CD14-positive monocyte (primary cell): Measurements from ENCODE around the gene SKA2. TPM values are rescaled to one million over a fixed set of nuclear protein-coding genes. Genes with fewer than 3 reads are reported as not detected.

Source experiments
- DNase-seq, 3 donors: peaks; one replicate each; pipeline ENCODE4 v3.0.0-alpha.2; 2011 to 2022
- H2AFZ ChIP-seq: 2 replicates; pipeline ENCODE4 v1.6.0; 2012; ENCODE audit warnings: mild to moderate bottlenecking, low read depth, low read length, inconsistent platforms; ENCODE audit not compliant: insufficient read depth, poor library complexity, severe bottlenecking
- H3K27ac ChIP-seq, 2 donors: 1 replicate in 1 of 2; 2 replicates in 1 of 2; pipeline ENCODE4 v1.5.1; 2012 to 2013; ENCODE audit warnings: low read length in 2 of 2, control low read depth in 1 of 2, inconsistent platforms in 1 of 2, low read depth in 1 of 2, mild to moderate bottlenecking in 1 of 2
- H3K27me3 ChIP-seq, 2 donors: one replicate each; pipeline versions ENCODE4 v1.6.0 to v1.6.1; 2011 to 2013; ENCODE audit warnings: low read length in 2 of 2; ENCODE audit not compliant: control insufficient read depth in 2 of 2, insufficient read depth in 2 of 2
- H3K36me3 ChIP-seq, 2 donors: replicated peaks in 1 of 2; 1 replicate in 1 of 2; 2 replicates in 1 of 2; pipeline versions ENCODE4 v1.5.1 to v1.6.1; 2012 to 2013; ENCODE audit warnings: low read length in 2 of 2, control low read depth in 1 of 2, inconsistent platforms in 1 of 2, mild to moderate bottlenecking in 1 of 2; ENCODE audit not compliant: insufficient read depth in 2 of 2, control insufficient read depth in 1 of 2
- H3K4me1 ChIP-seq, 2 donors: 1 replicate in 1 of 2; 2 replicates in 1 of 2; pipeline versions ENCODE4 v1.5.1 to v1.6.1; 2012 to 2013; ENCODE audit warnings: low read length in 2 of 2, control low read depth in 1 of 2, inconsistent platforms in 1 of 2, mild to moderate bottlenecking in 1 of 2, moderate library complexity in 1 of 2; ENCODE audit not compliant: insufficient read depth in 2 of 2, control insufficient read depth in 1 of 2
- H3K4me2 ChIP-seq: replicated peaks from 2 replicates; pipeline ENCODE3; 2012; ENCODE audit warnings: low read length, moderate library complexity, mild to moderate bottlenecking; ENCODE audit not compliant: poor library complexity, severe bottlenecking; ENCODE audit errors: extremely low read depth
- H3K4me3 ChIP-seq, 3 experiments: fragments of 200-600 bp in 1 of 3; sonication (generic) in 1 of 3; replicated peaks in 1 of 3; 1 replicate in 2 of 3; 2 replicates in 1 of 3; pipeline ENCODE4 v1.5.1; 2011 to 2013; ENCODE audit warnings: low read length in 3 of 3, mild to moderate bottlenecking in 3 of 3, control low read depth in 2 of 3, low read depth in 2 of 3, inconsistent platforms in 1 of 3, moderate library complexity in 1 of 3
- H3K79me2 ChIP-seq: 2 replicates; pipeline ENCODE4 v1.6.0; 2012; ENCODE audit warnings: mild to moderate bottlenecking, control low read depth, inconsistent platforms, low read length, moderate library complexity; ENCODE audit not compliant: insufficient read depth
- H3K9ac ChIP-seq: 2 replicates; pipeline ENCODE4 v1.6.0; 2017; ENCODE audit warnings: low read length, mild to moderate bottlenecking; ENCODE audit not compliant: insufficient read depth, poor library complexity, severe bottlenecking
- H3K9me3 ChIP-seq, 2 donors: replicated peaks in 1 of 2; 1 replicate in 1 of 2; 2 replicates in 1 of 2; pipeline versions ENCODE4 v1.5.1 to v1.6.1; 2012 to 2013; ENCODE audit warnings: low read length in 2 of 2, control low read depth in 1 of 2; ENCODE audit not compliant: control insufficient read depth in 1 of 2, insufficient read depth in 1 of 2
- H4K20me1 ChIP-seq: 2 replicates; pipeline ENCODE4 v1.6.0; 2012; ENCODE audit warnings: mild to moderate bottlenecking, low read length, control low read depth, moderate library complexity; ENCODE audit not compliant: insufficient read depth
- H3K27ac Mint-ChIP-seq, 7 donors: one replicate each; pipeline ENCODE4 v1.8.0; 2020; ENCODE audit warnings: mild to moderate bottlenecking in 7 of 7, mixed read lengths in 7 of 7, moderate library complexity in 6 of 7, inconsistent platforms in 2 of 7
- H3K27me3 Mint-ChIP-seq, 3 donors: one replicate each; pipeline ENCODE4 v1.8.0; 2021 to 2022; ENCODE audit warnings: low read depth in 3 of 3, mild to moderate bottlenecking in 3 of 3, mixed read lengths in 3 of 3, moderate library complexity in 3 of 3, inconsistent platforms in 1 of 3
- H3K36me3 Mint-ChIP-seq, 2 donors: one replicate each; pipeline ENCODE4 v1.8.0; 2020; ENCODE audit warnings: mixed read lengths in 2 of 2, inconsistent platforms in 1 of 2, mild to moderate bottlenecking in 1 of 2
- H3K4me1 Mint-ChIP-seq: one replicate; pipeline ENCODE4 v1.8.0; 2020; ENCODE audit warnings: mild to moderate bottlenecking, mixed read lengths
- H3K4me3 Mint-ChIP-seq, 2 donors: one replicate each; pipeline ENCODE4 v1.8.0; 2020; ENCODE audit warnings: mild to moderate bottlenecking in 2 of 2, mixed read lengths in 2 of 2, moderate library complexity in 1 of 2
- H3K9me3 Mint-ChIP-seq, 7 donors: one replicate each; pipeline ENCODE4 v1.8.0; 2020 to 2022; ENCODE audit warnings: mixed read lengths in 7 of 7, mild to moderate bottlenecking in 6 of 7, moderate library complexity in 6 of 7, inconsistent platforms in 2 of 7
- WGBS: methylation state at CpG from one replicate; pipeline ENCODE4 v1.1.5; 2013; ENCODE audit warnings: missing lambda C conversion rate; ENCODE audit not compliant: insufficient coverage; 5-methylcytosine and 5-hydroxymethylcytosine counted together
- intact Hi-C, 2 donors: fragments of 100-400 bp; cut with micrococcal nuclease; formaldehyde crosslinking; loops; one replicate each; pipeline versions ENCODE4 v1.15.0 to v1.15.1; 2023
- polyA plus RNA-seq, 3 donors: library from polyadenylated mRNA; depleted of rRNA in 1 of 3; unstranded in 2 of 3; stranded (reverse) in 1 of 3; fragments of 300-500 nt in 2 of 3; fragments of >200 nt in 1 of 3; fragmentation: Illumina TruSeq in 2 of 3; gene quantifications; 1 replicate in 2 of 3; 2 replicates in 1 of 3; pipeline ENCODE4 v1.2.3, GENCODE V29; 2012 to 2021
- TF ChIP-seq, protein P1 (sequence below): fragments of 200-600 bp; IDR thresholded peaks from one replicate; pipeline ENCODE4 v1.8.0; 2022; ENCODE audit warnings: antibody characterized with exemption, mild to moderate bottlenecking

The SKA2 gene
- polyA plus RNA-seq, 3 donors, result 3.1 to 20.4 (median 19.2) TPM

DNA sequence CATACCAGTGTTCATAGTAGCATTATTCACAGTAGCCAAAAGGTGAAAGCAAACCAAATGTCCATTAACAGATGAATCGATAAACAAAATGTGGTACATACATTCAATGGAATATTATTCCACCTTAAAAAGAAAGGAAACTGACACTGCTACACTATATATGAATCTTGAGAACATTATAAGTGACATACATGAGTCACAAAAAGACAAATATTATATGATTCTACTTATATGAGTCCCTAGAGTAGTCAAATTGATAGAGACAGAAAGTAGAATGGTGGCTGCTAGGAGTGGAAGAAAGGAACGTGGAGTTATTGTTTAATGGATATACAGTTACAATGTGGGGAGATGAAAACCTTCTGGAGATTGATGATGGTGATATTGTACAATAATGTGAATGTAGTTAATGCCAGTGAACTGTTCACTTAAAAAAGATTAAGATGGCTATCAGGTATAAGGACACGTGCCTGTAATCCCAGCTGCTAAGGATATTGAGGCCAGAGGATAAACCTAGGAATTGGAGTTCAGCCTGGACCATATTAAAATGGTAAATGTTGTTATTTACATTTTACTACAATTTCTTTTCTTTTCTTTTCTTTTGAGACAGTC, 28.1 kb downstream of the SKA2 start:
- Histone ChIP-seq H3K9me3 (no peaks in the 10 kb centered on the region), H3K79me2 (peaks cover 24% of the 10 kb centered on the region), H3K27me3 (no peaks in the 10 kb centered on the region), H3K4me3 (no peak overlapping the region), H4K20me1 (no peaks in the 10 kb centered on the region), H3K9ac (no peak overlapping the region), H3K27ac (no peak overlapping the region), H3K36me3 (peaks cover 3 to 47% of the 10 kb centered on the region in 2 donors), H2AFZ (no peak overlapping the region), H3K4me1 (no peaks in the 10 kb centered on the region), H3K4me2 (no peak overlapping the region)
- H3K36me3 Mint-ChIP-seq, result peaks cover 16 to 36% of the 10 kb centered on the region in 2 donors
- TF ChIP-seq, protein P1, sequence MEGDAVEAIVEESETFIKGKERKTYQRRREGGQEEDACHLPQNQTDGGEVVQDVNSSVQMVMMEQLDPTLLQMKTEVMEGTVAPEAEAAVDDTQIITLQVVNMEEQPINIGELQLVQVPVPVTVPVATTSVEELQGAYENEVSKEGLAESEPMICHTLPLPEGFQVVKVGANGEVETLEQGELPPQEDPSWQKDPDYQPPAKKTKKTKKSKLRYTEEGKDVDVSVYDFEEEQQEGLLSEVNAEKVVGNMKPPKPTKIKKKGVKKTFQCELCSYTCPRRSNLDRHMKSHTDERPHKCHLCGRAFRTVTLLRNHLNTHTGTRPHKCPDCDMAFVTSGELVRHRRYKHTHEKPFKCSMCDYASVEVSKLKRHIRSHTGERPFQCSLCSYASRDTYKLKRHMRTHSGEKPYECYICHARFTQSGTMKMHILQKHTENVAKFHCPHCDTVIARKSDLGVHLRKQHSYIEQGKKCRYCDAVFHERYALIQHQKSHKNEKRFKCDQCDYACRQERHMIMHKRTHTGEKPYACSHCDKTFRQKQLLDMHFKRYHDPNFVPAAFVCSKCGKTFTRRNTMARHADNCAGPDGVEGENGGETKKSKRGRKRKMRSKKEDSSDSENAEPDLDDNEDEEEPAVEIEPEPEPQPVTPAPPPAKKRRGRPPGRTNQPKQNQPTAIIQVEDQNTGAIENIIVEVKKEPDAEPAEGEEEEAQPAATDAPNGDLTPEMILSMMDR, result no peak
- intact Hi-C loops, result no loop called here
- no peak for DNase-seq
- no peaks in the 10 kb centered on the region for H3K4me1 Mint-ChIP-seq
- H3K27me3 Mint-ChIP-seq, result no peaks in the 10 kb centered on the region
- no peak overlapping the region for H3K4me3 Mint-ChIP-seq
- H3K27ac Mint-ChIP-seq, result no peak overlapping the region
- 80% methylated on average over 1 of the region's 3 CpGs for WGBS
- H3K9me3 Mint-ChIP-seq, result peaks cover 0 to 3% (median 0%) of the 10 kb centered on the region in 7 donors

DNA sequence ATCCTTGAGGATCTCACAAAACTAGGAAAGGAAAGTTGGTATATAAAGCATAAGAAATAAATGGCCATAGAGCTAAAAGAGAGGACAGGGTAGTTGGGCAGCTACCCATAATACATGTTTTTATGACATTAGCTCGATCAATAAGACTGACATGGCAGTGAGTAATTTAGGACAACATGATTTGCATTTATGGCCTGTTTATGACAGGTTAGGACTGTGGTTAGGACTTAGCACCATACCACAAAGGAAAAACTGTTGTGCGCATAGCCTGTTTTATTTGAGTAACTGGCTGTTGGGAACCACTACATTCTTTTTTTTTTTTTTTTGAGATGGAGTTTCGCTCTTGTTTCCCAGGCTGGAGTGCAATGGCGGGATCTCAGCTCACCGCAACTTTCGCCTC, 30.3 kb downstream of the SKA2 start:
- Histone ChIP-seq H4K20me1 (no peaks in the 10 kb centered on the region), H3K4me1 (no peaks in the 10 kb centered on the region), H3K36me3 (peaks cover 5 to 56% of the 10 kb centered on the region in 2 donors), H2AFZ (no peak overlapping the region), H3K79me2 (peaks cover 14% of the 10 kb centered on the region), H3K27ac (no peak overlapping the region), H3K9me3 (no peaks in the 10 kb centered on the region), H3K4me2 (no peak overlapping the region), H3K27me3 (no peaks in the 10 kb centered on the region), H3K4me3 (no peak overlapping the region), H3K9ac (no peak overlapping the region)
- Mint-ChIP-seq H3K36me3 (peaks cover 19 to 45% of the 10 kb centered on the region in 2 donors), H3K9me3 (peaks cover 0 to 3% (median 0%) of the 10 kb centered on the region in 7 donors), H3K27ac (peak overlapping the region in 1 of 7 donors; percentile 15), H3K4me1 (no peaks in the 10 kb centered on the region), H3K4me3 (no peak overlapping the region), H3K27me3 (peaks cover 0 to 2% (median 0%) of the 10 kb centered on the region in 3 donors)
- intact Hi-C loops, result no loop called here
- TF ChIP-seq, protein P1, result no peak
- WGBS, result no CpG with 5 or more reads among the region's 6 CpGs
- no peak for DNase-seq
